ENCODE data around the gene QRICH2.
A peak's percentile ranks its signal among the peaks of the same experiment; 100 is the strongest.
"Not testable (repeated sequence)": the region's sequence is repeated elsewhere in the genome, so short reads cannot be mapped to it uniquely, and the experiment has no call there.

Gene QRICH2

DNA sequence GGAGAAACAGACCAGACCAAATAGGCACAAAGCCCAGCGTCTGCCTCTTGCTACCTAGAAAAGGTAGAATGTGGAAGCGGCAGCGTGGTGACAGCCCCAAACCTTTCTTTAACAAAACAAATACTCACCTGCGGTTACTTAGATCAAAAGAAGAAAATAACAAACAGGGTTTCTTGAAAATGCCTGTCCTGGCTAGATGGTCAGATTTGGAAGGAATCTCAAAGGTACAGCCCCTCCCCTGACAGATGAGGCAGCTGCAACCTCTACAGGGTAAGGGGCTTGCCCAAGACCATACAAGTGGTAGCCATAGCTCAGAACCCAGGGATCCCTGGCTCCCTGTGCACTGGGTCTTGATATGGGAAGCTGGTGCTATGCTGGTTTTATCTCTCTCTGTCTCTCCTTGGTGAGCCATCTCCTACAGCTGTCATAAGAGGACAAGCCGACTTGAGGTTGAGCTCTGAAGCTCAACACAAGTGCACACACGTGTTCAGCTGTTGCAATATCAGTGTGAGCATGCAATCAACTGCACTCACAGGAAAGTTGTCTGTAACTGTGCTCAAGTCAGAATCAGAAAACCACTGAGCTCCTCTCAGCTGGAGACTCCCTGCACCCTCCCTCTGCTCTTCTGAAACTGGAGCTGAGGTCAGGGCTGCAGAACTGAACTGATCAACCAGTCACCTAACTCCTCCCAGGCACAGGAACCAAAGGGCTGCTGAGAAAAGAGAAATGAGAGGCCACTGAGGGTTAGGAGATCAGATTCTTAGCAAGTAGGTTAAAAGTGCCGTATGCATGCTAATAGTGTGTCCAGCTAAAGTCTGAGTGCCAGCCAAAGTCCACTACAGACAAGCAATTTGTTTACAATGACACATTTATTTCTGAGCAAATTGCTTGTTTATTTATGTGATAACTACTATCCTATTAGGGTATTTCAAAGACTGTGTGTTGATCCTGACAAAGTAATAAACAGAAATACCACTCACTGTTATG is 61.7 kb downstream of the QRICH2 start:
- H3K4me3 ChIP-seq (replicated peaks; ENCODE audit: low read depth, low read length) = no peak overlapping the region
- peak; percentile 85 for DNase-seq (ENCODE audit: extremely low read depth, insufficient read length)
- no peaks in the 10 kb centered on the region for H3K36me3 ChIP-seq (ENCODE audit: control insufficient read depth, insufficient read depth, low read length)
- no peaks in the 10 kb centered on the region for H3K27me3 ChIP-seq (replicated peaks; ENCODE audit: control insufficient read depth, insufficient read depth, low read length)
- TF ChIP-seq, protein P1, sequence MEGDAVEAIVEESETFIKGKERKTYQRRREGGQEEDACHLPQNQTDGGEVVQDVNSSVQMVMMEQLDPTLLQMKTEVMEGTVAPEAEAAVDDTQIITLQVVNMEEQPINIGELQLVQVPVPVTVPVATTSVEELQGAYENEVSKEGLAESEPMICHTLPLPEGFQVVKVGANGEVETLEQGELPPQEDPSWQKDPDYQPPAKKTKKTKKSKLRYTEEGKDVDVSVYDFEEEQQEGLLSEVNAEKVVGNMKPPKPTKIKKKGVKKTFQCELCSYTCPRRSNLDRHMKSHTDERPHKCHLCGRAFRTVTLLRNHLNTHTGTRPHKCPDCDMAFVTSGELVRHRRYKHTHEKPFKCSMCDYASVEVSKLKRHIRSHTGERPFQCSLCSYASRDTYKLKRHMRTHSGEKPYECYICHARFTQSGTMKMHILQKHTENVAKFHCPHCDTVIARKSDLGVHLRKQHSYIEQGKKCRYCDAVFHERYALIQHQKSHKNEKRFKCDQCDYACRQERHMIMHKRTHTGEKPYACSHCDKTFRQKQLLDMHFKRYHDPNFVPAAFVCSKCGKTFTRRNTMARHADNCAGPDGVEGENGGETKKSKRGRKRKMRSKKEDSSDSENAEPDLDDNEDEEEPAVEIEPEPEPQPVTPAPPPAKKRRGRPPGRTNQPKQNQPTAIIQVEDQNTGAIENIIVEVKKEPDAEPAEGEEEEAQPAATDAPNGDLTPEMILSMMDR (IDR thresholded peaks at IDR 0.05; ENCODE audit: insufficient read depth, low read length, poor library complexity, severe bottlenecking) = no peak

DNA sequence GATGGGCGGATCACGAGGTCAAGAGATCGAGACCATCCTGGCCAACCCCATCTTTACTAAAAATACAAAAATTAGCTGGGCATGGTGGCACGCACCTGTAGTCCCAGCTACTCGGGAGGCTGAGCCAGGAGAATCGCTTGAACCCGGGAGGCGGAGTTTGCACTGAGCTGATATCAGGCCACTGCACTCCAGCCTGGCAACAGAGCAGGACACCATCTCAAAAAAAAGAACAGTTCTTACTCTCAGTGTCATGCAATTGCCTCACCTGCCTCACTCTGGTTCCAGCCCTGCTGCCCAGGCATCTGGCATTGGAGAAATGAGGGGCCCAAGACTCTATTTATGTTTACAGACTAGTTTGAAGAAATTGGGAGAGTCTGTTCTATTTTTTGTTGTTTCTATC is 63.4 kb downstream of the QRICH2 start:
- DNase-seq (ENCODE audit: extremely low read depth, insufficient read length); H3K4me3 ChIP-seq (replicated peaks; ENCODE audit: low read depth, low read length); H3K27me3 ChIP-seq (replicated peaks; ENCODE audit: control insufficient read depth, insufficient read depth, low read length); H3K36me3 ChIP-seq (ENCODE audit: control insufficient read depth, insufficient read depth, low read length): not testable (repeated sequence)

DNA sequence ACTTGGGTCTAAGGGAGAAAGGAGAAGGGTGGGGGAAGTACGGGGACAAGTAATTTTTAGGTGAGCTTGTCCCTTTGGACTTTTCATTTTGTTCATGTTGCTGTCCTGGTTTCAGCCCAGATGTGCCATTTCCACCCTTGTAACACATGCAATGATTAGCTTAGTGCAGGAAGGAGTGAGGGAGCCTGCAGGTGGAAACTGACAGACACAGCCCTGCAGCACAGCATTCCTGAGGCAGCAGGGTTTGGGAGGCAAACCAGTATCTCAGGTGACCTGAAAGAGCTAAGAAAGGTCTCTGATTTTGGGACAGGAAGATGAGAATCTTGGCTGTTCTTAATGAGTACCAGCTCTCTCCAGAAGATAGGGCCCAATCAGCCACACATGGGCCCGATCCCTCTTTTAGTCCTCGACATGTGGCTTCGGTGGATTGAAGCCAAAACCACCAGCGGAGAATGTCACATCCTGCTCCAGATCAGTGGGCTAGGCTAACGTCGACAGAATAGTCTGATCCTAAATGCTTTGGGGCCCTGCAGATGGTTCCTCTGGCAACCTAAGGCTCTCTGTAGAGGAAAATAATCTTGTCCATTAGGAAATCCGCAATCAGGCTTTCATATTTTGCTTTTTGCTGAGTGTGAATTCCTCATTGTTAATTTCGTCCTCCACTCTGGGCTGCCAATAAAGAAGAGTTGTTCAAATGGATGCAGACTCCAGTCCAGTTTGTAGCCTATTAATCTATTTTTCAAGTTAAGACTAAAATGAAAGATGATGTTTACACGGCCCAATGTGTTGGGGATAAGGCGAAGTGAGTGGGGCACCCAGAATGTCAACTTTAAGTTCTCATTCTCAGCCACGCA is 64.0 kb downstream of the QRICH2 start:
- TF ChIP-seq, protein P1 (IDR thresholded peaks at IDR 0.05; ENCODE audit: insufficient read depth, low read length, poor library complexity, severe bottlenecking) = no peak
- DNase-seq (ENCODE audit: extremely low read depth, insufficient read length) = no peak
- no peak overlapping the region for H3K4me3 ChIP-seq (replicated peaks; ENCODE audit: low read depth, low read length)
- no peaks in the 10 kb centered on the region for H3K27me3 ChIP-seq (replicated peaks; ENCODE audit: control insufficient read depth, insufficient read depth, low read length)
- H3K36me3 ChIP-seq (ENCODE audit: control insufficient read depth, insufficient read depth, low read length) = no peaks in the 10 kb centered on the region

GRCh38 chr17:76241691-76242255 is 66.3 kb downstream of the QRICH2 start:
- H3K4me3 ChIP-seq (replicated peaks; ENCODE audit: low read depth, low read length) = no peak overlapping the region
- no peaks in the 10 kb centered on the region for H3K27me3 ChIP-seq (replicated peaks; ENCODE audit: control insufficient read depth, insufficient read depth, low read length)
- no peak for DNase-seq (ENCODE audit: extremely low read depth, insufficient read length)
- TF ChIP-seq, protein P1 (IDR thresholded peaks at IDR 0.05; ENCODE audit: insufficient read depth, low read length, poor library complexity, severe bottlenecking) = no peak
- no peaks in the 10 kb centered on the region for H3K36me3 ChIP-seq (ENCODE audit: control insufficient read depth, insufficient read depth, low read length)

GRCh38 chr17:76241204-76241538 is 66.9 kb downstream of the QRICH2 start:
- no peak for DNase-seq (ENCODE audit: extremely low read depth, insufficient read length)
- TF ChIP-seq, protein P1 (IDR thresholded peaks at IDR 0.05; ENCODE audit: insufficient read depth, low read length, poor library complexity, severe bottlenecking) = no peak
- H3K27me3 ChIP-seq (replicated peaks; ENCODE audit: control insufficient read depth, insufficient read depth, low read length) = no peaks in the 10 kb centered on the region
- H3K4me3 ChIP-seq (replicated peaks; ENCODE audit: low read depth, low read length) = peak overlapping the region; percentile 70
- no peaks in the 10 kb centered on the region for H3K36me3 ChIP-seq (ENCODE audit: control insufficient read depth, insufficient read depth, low read length)

Measured in GM06990 (cell line).